Natural killer cell (primary cell): ENCODE measurements around the gene FYN. TPM values are rescaled to one million over a fixed set of nuclear protein-coding genes. Genes with fewer than 3 reads are reported as not detected.

Experiments used
- ATAC-seq, 3 donors: fragments of 150-1000 bp in 2 of 3; fragments of 200-7000 bp in 1 of 3; cut with Tn5 transposase; 1 replicate in 1 of 3; 2 replicates in 2 of 3; pipeline ENCODE4 v1.10.0; 2021; ENCODE audit warnings: mild to moderate bottlenecking in 2 of 3, moderate library complexity in 2 of 3
- DNase-seq, 2 donors: peaks; one replicate each; pipeline versions ENCODE4 v3.0.0 to v3.0.0-alpha.2; 2013 to 2021; ENCODE audit warnings: mixed read lengths in 1 of 2
- H3K27ac ChIP-seq: one replicate; pipeline ENCODE4 v1.5.1; 2013; ENCODE audit warnings: mild to moderate bottlenecking, low read length
- H3K27me3 ChIP-seq: one replicate; pipeline ENCODE4 v1.6.1; 2013; ENCODE audit warnings: low read length; ENCODE audit not compliant: control insufficient read depth, insufficient read depth
- H3K36me3 ChIP-seq: one replicate; pipeline ENCODE4 v1.6.1; 2013; ENCODE audit warnings: low read length; ENCODE audit not compliant: control insufficient read depth, insufficient read depth
- H3K4me1 ChIP-seq: one replicate; pipeline ENCODE4 v1.6.1; 2013; ENCODE audit warnings: low read length; ENCODE audit not compliant: control insufficient read depth, insufficient read depth
- H3K4me3 ChIP-seq: one replicate; pipeline ENCODE4 v1.5.1; 2013; ENCODE audit warnings: low read length
- H3K9me3 ChIP-seq: one replicate; pipeline ENCODE4 v1.6.1; 2013; ENCODE audit warnings: low read length; ENCODE audit not compliant: control insufficient read depth, insufficient read depth
- H3K27ac Mint-ChIP-seq, 2 donors: one replicate each; pipeline ENCODE4 v1.8.0; 2022; ENCODE audit warnings: mild to moderate bottlenecking in 2 of 2, mixed read lengths in 2 of 2, moderate library complexity in 1 of 2
- H3K27me3 Mint-ChIP-seq, 2 donors: one replicate each; pipeline ENCODE4 v1.8.0; 2022; ENCODE audit warnings: low read depth in 2 of 2, mixed read lengths in 2 of 2
- H3K36me3 Mint-ChIP-seq: one replicate; pipeline ENCODE4 v1.8.0; 2022; ENCODE audit warnings: mixed read lengths
- H3K4me1 Mint-ChIP-seq, 2 donors: one replicate each; pipeline ENCODE4 v1.8.0; 2022; ENCODE audit warnings: mixed read lengths in 2 of 2
- H3K4me3 Mint-ChIP-seq: one replicate; pipeline ENCODE4 v1.8.0; 2022; ENCODE audit warnings: mild to moderate bottlenecking, moderate library complexity, mixed read lengths
- H3K9me3 Mint-ChIP-seq, 2 donors: one replicate each; pipeline ENCODE4 v1.8.0; 2022; ENCODE audit warnings: mixed read lengths in 2 of 2
- CTCF ChIP-seq: fragments of 200-600 bp; IDR thresholded peaks from one replicate; pipeline ENCODE4 v1.8.0; 2022; ENCODE audit warnings: antibody characterized with exemption
- WGBS: methylation state at CpG from one replicate; pipeline ENCODE4 v1.1.7; 2013; ENCODE audit warnings: missing lambda C conversion rate; ENCODE audit not compliant: insufficient coverage; 5-methylcytosine and 5-hydroxymethylcytosine counted together
- intact Hi-C: fragments of 100-400 bp; cut with micrococcal nuclease; formaldehyde crosslinking; loops from one replicate; pipeline ENCODE4 v1.14.2; 2022
- total RNA-seq, 4 donors: library from RNA; stranded (reverse); fragments of 120-200 nt in 1 of 4; gene quantifications; one replicate each; pipeline versions ENCODE4 v1.2.3 to v1.2.4, GENCODE V29; 2013 to 2022

Gene FYN
- total RNA-seq, 3 donors from 2014 or later (not counting 1 experiment from before 2014, with no cell fraction given) = 616 to 757 (median 713) TPM

DNA sequence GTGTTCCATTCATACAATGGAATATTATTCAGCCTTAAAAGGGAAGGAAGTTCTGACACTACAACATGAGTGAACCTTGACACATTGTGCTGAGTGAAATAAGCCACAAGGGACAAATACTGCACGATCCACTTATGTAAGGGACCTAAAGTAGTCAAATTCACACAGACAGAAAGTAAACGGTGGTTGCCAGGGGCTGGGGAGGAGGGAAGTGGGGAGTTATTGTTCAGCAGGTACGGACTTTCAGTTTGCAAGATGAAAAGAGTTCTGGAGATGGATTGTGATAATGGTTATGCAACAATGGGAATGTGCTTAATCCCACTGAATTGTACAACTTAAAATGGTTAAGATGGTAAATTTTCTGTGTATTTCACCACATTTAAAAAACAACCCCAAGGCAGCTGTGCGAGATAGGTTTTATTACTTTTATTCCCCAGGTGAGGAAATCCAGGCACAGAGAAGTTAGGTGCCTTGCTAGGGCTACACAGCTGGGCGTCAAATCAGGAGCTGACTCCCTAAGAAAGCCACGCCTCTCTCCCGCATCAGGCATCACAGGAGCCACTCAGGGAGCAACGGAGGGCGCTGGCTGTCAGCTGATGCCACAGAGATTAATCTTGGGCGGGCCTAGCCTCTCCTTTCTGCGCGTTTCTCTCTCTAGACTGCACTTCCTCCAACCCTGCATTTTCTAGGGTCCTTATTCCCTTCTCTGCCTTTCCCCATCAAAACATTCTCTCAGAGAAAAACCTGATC lies 258.2 kb downstream of the FYN start:
- Mint-ChIP-seq H3K4me3 (no peak overlapping the region), H3K27me3 (peaks cover 6 to 12% of the 10 kb centered on the region in 2 donors), H3K4me1 (no peaks in the 10 kb centered on the region), H3K36me3 (no peaks in the 10 kb centered on the region), H3K27ac (no peak overlapping the region), H3K9me3 (peaks cover 0 to 3% of the 10 kb centered on the region in 2 donors)
- Histone ChIP-seq H3K36me3 (no peaks in the 10 kb centered on the region), H3K4me3 (no peak overlapping the region), H3K27ac (no peak overlapping the region), H3K27me3 (no peaks in the 10 kb centered on the region), H3K4me1 (no peaks in the 10 kb centered on the region), H3K9me3 (peaks cover 3% of the 10 kb centered on the region)
- TF ChIP-seq CTCF = no peak
- ATAC-seq = no peak
- DNase-seq = no peak
- WGBS = 67% methylated on average over 12 of the region's 12 CpGs
- intact Hi-C loops = loop anchor here (2.0 kb wide), 1 partner anchor 28 kb away; no protein-coding TSS in a partner anchor

DNA sequence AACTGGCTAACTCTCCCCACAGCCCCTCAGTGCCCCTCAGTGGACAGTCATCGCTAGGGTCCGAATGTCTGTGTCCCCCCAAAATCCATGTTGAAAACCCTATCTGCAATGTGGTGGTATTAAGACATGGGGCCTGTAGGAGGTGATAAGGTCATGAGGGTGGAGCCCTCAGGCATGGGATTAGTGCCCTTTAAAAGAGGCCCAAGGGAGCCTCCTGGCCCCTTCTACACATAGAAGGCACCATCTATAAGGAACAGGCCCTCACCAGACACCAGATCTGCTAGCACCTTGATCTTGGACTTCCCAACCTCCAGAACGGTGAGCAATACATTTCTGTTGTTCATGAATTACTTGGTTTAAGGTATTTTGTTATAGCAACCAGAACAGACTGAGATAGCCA lies 260.9 kb downstream of the FYN start:
- Histone ChIP-seq H3K36me3 (no peaks in the 10 kb centered on the region), H3K4me3 (no peak overlapping the region), H3K27ac (no peak overlapping the region), H3K4me1 (no peaks in the 10 kb centered on the region), H3K27me3 (no peaks in the 10 kb centered on the region), H3K9me3 (peaks cover 3% of the 10 kb centered on the region)
- H3K36me3 Mint-ChIP-seq = no peaks in the 10 kb centered on the region
- H3K4me1 Mint-ChIP-seq = no peaks in the 10 kb centered on the region
- intact Hi-C loops = no loop called here
- no peak overlapping the region for H3K27ac Mint-ChIP-seq
- no peak for TF ChIP-seq CTCF
- WGBS = 100% methylated on average over 3 of the region's 3 CpGs
- no peak overlapping the region for H3K4me3 Mint-ChIP-seq
- ATAC-seq = no peak
- no peak for DNase-seq
- peaks cover 6 to 12% of the 10 kb centered on the region in 2 donors for H3K27me3 Mint-ChIP-seq
- peaks cover 0 to 3% of the 10 kb centered on the region in 2 donors for H3K9me3 Mint-ChIP-seq

GRCh38 chr6:111610548-111611172 lies 262.6 kb downstream of the FYN start:
- Mint-ChIP-seq H3K27me3 (peaks cover 6 to 12% of the 10 kb centered on the region in 2 donors), H3K27ac (no peak overlapping the region), H3K4me1 (peaks cover 12% of the 10 kb centered on the region in 2 donors), H3K4me3 (no peak overlapping the region), H3K9me3 (peaks cover 0 to 3% of the 10 kb centered on the region in 2 donors), H3K36me3 (no peaks in the 10 kb centered on the region)
- intact Hi-C loops = no loop called here
- H3K4me1 ChIP-seq = peaks cover 7% of the 10 kb centered on the region
- H3K9me3 ChIP-seq = peaks cover 3% of the 10 kb centered on the region
- no peak for ATAC-seq
- H3K27me3 ChIP-seq = no peaks in the 10 kb centered on the region
- H3K4me3 ChIP-seq = no peak overlapping the region
- no peak for TF ChIP-seq CTCF
- no peak for DNase-seq
- no peak overlapping the region for H3K27ac ChIP-seq
- 94% methylated on average over 2 of the region's 2 CpGs for WGBS
- no peaks in the 10 kb centered on the region for H3K36me3 ChIP-seq

Other genes starting within 250 kb of the FYN start
- not detected for gene CCN6, start 180.7 kb upstream of the FYN start, total RNA-seq
- gene TUBE1, start 214.0 kb upstream of the FYN start, total RNA-seq = 10 to 100 TPM; 15.6 to 31.2 (median 23.7) TPM
- 1 to 10 TPM in 1 of 3 donors, under 1 TPM in 2; 0.97 to 1.1 (median 0.99) TPM for gene FAM229B, start 214.1 kb upstream of the FYN start, total RNA-seq